HT1080 (cell line): ENCODE measurements around the gene TTLL5. TPM values are rescaled to one million over a fixed set of nuclear protein-coding genes. Genes with fewer than 3 reads are reported as not detected.
A peak's percentile ranks its signal among the peaks of the same experiment; 100 is the strongest.

Experiments
- DNase-seq: peaks from one replicate; pipeline ENCODE4 v3.0.0-alpha.2; 2015; ENCODE audit warnings: low read depth
- total RNA-seq: library from RNA; depleted of rRNA; stranded (reverse); fragments of >200 nt; shearing (Covaris generic); gene quantifications from 2 replicates; pipeline ENCODE4 v1.2.3, GENCODE V29; 2014

TTLL5 gene
- total RNA-seq, 1 experiment from 2014 or later = 33.2 TPM

DNA sequence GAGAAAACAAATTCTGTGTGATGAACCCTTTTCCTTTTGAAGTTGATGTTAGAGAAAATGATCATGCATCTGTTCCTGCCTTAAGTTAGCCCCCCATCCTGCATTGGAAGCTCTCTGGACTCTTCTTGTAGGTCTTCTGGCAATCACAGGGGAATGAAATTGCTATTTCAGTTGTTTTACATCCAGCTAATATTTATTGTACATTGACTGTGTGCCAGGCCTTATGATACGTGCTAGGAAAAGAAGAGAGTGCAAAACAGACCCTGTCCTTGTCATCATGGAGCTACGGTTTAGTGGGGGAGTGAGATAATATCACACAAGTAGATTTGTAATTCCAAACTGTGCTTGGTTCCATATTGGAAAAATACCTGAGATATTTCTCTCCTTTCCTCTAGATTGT lies 202.2 kb downstream of the TTLL5 start:
- no peak for DNase-seq

DNA sequence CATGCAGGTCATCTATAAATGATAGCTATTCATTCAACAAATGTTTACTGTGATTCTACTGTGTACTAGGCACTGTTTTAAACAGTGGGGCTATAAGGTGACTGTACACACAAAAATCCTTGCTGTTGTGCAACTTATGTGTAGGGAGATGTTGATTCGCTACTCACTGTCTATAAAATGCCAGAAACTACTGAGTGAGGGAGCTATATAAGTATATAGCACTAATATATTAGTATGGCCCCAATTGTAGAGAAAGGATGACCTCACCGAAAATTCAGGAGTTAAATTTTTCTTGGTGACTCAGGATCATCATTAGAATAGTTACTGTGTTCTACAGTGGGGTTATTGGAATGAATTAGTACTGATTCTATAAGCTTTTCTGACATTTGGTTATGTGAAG lies 203.3 kb downstream of the TTLL5 start:
- DNase-seq = peak; percentile 76

- DNase-seq = no peak
Observed at GRCh38 chr14:75865531-75865930, 204.5 kb downstream of the TTLL5 start.

GRCh38 chr14:75866970-75867369 lies 205.9 kb downstream of the TTLL5 start:
- DNase-seq = no peak

DNA sequence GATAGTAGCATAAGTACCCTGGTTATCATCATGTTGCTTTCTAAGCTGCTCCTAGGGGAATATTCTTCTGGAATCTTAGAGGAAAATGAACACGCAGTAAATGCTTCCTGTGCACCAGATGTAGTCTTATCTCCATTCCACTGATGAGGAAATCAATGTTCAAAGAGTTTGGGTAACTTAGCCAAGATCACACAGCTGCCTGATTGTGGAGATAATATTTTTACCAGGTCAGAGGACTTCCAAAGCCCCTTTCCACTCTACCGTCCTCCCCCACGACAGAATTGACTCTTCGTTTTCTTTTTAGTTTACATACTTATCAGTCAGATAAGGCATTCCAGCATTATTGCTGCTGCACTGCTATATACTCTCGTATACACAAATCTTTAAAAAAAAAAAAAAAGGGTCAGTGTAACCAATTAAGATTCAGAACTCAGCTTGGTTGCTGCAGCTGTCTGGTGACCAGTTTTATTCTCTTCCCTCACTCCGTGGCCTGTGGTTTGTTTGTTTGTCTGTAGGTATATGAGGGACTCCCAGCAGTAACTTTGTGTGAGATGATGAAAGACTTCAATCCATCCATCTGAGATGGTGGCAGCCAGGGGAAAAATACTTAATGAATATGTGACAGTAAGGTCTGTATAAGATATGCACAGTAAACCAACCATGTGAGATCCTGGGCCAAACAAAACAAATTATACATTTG lies 210.3 kb downstream of the TTLL5 start:
- no peak for DNase-seq

DNA sequence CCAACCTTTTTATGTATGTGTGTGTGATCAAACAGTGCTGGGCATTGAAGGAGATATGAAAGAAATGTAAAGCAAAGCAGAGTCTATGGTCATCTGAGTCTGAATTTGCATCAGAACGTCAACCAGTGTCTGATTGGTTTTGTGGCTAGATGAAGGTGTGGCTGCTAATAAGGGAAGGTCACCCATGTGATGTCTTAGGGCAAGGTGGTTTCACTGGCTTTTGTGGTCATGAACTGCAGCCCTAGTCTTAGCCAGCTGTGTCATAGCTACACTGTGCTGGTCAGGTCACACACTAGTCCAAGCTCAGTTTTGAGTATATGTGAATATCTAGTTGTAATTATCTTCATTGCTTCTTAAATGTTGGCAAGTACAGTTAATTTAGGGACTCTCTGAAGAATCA lies 214.9 kb downstream of the TTLL5 start:
- no peak for DNase-seq

DNA sequence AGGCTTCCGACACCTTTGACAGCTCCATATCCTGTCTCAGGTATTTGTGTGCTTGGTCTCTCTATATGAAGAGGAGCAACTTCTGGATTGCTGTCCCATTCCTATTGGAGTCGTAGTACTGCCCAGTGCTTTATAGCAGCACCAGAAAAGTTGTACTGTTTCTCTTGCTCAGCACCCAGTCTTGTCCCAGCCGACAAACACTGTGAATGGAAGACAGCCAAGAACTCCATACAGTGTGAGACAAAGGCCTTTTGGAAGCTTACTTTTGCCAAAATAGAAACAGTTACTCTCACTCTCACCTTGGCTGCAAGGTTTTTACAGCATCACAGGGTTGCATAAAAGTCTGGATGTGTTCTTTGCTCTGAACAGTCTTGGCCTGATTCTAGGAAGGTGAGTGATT lies 215.5 kb downstream of the TTLL5 start:
- DNase-seq = no peak

- peak; percentile 89 for DNase-seq
Observed at GRCh38 chr14:75877292-75877691, 216.2 kb downstream of the TTLL5 start.

- DNase-seq = no peak
Observed at GRCh38 chr14:75877884-75878283, 216.8 kb downstream of the TTLL5 start.

DNA sequence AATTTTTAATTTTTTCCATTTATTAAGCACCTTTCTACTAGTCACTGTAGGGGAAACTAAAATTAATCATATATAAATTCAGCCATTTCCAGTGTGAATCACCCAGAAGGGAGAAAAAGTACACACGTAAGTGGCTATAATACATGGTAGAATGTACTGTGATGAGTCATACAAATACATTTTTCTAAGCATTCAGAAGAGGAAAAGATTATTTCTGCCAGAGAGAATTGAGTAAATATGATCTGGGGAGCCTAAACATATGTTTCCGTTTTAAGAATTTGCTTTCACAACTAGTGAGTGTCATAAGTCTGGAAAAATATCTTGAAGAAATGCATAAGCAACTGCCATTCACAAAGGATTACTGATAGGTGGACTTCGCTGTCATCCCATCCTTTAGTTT lies 218.0 kb downstream of the TTLL5 start:
- peak; percentile 64 for DNase-seq

- no peak for DNase-seq
Observed at GRCh38 chr14:75880512-75880911, 219.5 kb downstream of the TTLL5 start.

DNA sequence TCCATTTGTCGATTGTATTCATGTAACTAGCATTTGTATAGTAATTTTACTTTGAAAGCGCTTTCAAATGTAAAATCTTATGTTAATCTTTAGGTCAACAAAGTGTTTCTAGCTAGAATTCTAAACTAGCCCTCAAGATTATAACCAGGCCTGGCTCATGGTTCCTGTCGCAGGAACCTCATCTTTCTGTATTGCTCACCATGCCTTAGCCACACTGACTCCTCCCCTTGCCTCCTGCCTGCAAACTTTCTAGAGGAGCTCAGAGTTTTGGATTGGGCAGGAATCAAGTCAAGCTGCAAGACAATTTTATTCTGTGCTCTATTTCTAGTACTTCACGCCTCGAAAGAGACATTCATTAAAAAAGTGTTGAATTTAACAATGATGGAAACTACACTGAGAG lies 220.9 kb downstream of the TTLL5 start:
- no peak for DNase-seq

- DNase-seq = peak; percentile 94
Observed at GRCh38 chr14:75884198-75884611, 223.2 kb downstream of the TTLL5 start.

DNA sequence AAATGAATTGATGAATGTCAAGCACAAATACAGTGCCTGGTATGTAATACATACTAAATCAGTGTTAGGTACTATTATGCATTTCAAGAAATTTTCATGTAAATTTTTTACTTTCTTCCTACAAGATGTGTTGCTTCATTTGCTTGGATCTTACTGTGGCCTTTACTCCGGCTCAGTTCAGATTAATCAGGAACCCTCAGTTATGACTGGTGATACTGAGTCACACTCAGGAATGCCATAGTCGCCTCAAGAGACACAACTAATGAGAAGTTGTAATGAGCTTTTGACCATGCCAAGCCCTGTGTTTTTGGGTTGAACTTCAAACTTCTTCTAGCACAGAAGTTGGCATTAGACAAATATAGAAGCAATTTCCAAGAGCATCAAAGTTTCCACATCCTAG lies 224.8 kb downstream of the TTLL5 start:
- DNase-seq = peak; percentile 58

GRCh38 chr14:75886636-75887348 lies 225.7 kb downstream of the TTLL5 start:
- no peak for DNase-seq

DNA sequence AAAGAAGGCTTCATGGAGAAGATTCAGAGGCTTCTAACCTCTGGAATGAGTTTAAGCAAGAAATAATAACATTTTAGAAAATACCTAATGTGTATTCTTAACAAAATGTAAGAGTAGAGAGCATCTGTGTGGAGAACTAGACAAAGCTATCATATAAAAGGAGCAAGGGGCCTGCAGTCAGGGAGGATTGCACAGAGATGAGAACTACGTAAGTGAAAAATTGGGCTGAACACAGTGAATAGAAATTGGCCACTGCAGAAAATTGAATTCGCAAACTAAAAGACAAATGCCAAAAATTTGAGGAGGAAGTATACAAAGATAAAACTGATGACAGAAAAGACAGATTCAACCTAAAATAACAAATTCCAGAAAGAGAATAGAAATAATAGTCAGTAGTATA lies 227.9 kb downstream of the TTLL5 start:
- no peak for DNase-seq

DNA sequence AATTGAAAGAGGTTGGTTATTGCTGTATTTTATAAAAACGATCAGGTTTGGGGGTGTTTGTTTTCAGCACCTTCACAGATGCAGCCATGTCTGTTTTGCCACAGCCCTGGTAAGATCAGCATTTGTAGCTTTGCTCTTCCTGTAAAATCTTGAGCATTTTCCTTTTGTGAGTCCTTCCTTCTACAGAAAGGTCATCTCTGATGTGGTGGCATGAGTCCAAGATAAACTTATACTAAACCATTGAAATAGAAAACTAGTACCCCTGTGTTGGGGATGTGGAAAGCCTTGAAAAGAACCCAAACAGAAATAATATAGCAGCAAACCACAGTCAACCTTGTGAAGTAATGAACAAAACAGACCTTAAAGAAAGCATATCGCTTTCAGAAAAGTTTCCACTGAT lies 235.3 kb downstream of the TTLL5 start:
- no peak for DNase-seq

DNA sequence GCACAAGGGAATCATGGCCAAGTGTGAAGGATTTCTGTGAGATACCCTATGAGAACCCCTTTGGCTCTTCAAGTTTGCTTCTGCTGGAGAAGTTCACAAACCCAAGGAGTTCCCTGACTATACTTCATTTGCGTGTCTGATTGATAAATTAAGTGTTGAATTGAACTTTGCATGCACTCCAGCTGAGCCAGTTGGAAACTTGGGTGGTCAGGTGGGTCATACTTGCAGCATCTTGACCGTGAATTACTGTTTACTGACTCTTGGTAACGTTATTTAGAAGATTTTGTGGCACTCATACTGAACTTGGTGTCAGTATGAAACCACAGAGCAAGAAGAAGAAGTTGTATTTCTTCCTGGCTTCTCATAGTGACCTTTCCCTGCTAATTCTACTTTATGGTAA lies 243.3 kb downstream of the TTLL5 start:
- no peak for DNase-seq

- peak; percentile 21 for DNase-seq
Observed at GRCh38 chr14:75905147-75905904, 244.3 kb downstream of the TTLL5 start.

DNA sequence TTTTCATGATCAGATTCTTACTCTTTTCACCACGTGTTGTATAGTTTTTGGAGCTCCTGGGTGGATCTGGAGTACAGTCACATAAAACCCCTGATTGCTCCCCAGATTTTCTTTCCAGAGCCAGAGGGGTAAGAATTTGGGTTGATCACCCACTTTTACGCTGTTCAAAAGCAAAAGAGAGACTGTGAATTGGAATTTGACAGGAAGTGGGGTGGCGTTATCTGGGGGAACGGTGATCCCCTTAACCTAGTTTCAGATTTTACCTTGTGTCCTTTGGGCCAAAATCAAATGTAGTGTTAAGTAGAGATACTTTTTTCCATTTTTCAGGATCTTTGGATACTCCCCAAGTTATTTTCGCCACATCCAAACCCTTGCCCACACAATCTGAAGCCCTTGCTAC lies 245.2 kb downstream of the TTLL5 start:
- DNase-seq = no peak

DNA sequence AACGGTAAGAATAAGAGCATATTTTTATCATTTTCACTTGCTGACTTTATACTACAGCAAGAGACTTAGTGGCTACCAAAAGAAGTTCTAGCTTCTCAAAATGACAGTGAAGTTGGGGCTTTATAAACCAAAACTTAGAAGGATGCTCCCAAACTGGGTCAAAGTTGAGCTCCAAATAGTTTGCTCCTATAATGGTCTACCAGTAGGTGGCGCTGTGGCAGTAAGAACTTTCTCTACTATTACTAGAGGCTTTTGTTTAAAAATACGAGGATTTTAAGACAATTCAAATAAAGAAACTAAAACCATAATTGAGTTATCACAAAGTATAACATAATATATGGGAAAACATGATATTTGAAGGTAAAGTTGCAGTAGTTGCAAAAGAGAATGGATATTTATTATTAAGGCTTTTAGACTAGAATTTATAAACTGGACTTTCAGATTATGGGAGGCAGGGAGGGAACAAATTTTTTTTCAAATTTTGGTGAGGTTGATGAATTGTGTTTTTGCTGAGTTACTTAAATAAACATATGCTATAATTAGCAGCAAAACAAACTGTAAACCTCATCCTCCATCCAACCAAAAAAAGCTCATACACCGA lies 245.7 kb downstream of the TTLL5 start:
- DNase-seq = peak; percentile 21

- DNase-seq = no peak
Observed at GRCh38 chr14:75907756-75908359, 246.8 kb downstream of the TTLL5 start.
